ENCODE measurements around the gene FILIP1. TPM values are rescaled to one million over a fixed set of nuclear protein-coding genes. Genes with fewer than 3 reads are reported as not detected.

Gene FILIP1
- total RNA-seq, 1 donor from 2014 or later, result 13.6 TPM

- intact Hi-C loops (cut with DNase I), result loop anchor here (5.0 kb wide), 1 partner anchor 128 kb away; no protein-coding TSS in a partner anchor
- TF ChIP-seq CTCF (IDR thresholded peaks at IDR 0.05), result no peak
- H3K9me3 ChIP-seq, result no peaks in the 10 kb centered on the region
- H3K27ac ChIP-seq, result peak overlapping the region in 1 of 2 donors; percentile 78
- DNase-seq (ENCODE audit: low spot score in 2 of 2), result no peak
- peaks cover 0 to 10% of the 10 kb centered on the region in 2 donors for H3K4me1 ChIP-seq
- H3K36me3 ChIP-seq, result no peaks in the 10 kb centered on the region
- no peaks in the 10 kb centered on the region for H3K27me3 ChIP-seq
- H3K4me3 ChIP-seq, result peak overlapping the region in 1 of 2 donors; percentile 62
These were observed 1.4 kb upstream of the FILIP1 start for GRCh38 chr6:75495011-75495410.

- H3K9me3 ChIP-seq, result no peaks in the 10 kb centered on the region
- TF ChIP-seq CTCF (IDR thresholded peaks at IDR 0.05), result no peak
- peaks cover 0 to 10% of the 10 kb centered on the region in 2 donors for H3K4me1 ChIP-seq
- no peak for DNase-seq (ENCODE audit: low spot score in 2 of 2)
- no peaks in the 10 kb centered on the region for H3K27me3 ChIP-seq
- peak overlapping the region in 1 of 2 donors; percentile 62 for H3K4me3 ChIP-seq
- H3K27ac ChIP-seq, result peak overlapping the region; percentile 78 to 86
- no peaks in the 10 kb centered on the region for H3K36me3 ChIP-seq
- intact Hi-C loops (cut with DNase I), result loop anchor here (1.0 kb wide), 1 partner anchor 92 kb away; no protein-coding TSS in a partner anchor
These were observed 690 bp upstream of the FILIP1 start for GRCh38 chr6:75494290-75494689.

- intact Hi-C loops (cut with DNase I), result no loop called here
- no peak for DNase-seq (ENCODE audit: low spot score in 2 of 2)
- H3K27ac ChIP-seq, result peak overlapping the region; percentile 78 to 86
- H3K36me3 ChIP-seq, result no peaks in the 10 kb centered on the region
- H3K4me1 ChIP-seq, result peaks cover 0 to 14% of the 10 kb centered on the region in 2 donors
- H3K4me3 ChIP-seq, result peak overlapping the region; percentile 49 to 62
- TF ChIP-seq CTCF (IDR thresholded peaks at IDR 0.05), result no peak
- no peaks in the 10 kb centered on the region for H3K9me3 ChIP-seq
- no peaks in the 10 kb centered on the region for H3K27me3 ChIP-seq
These were observed 1.0 kb downstream of the FILIP1 start for GRCh38 chr6:75492386-75493153.

GRCh38 chr6:75491291-75491690 lies 2.3 kb downstream of the FILIP1 start:
- peaks cover 0 to 22% of the 10 kb centered on the region in 2 donors for H3K4me1 ChIP-seq
- no peak for DNase-seq (ENCODE audit: low spot score in 2 of 2)
- H3K4me3 ChIP-seq, result peak overlapping the region; percentile 42 to 62
- no peaks in the 10 kb centered on the region for H3K9me3 ChIP-seq
- H3K36me3 ChIP-seq, result no peaks in the 10 kb centered on the region
- no peak for TF ChIP-seq CTCF (IDR thresholded peaks at IDR 0.05)
- H3K27me3 ChIP-seq, result no peaks in the 10 kb centered on the region
- peak overlapping the region; percentile 78 to 86 for H3K27ac ChIP-seq
- intact Hi-C loops (cut with DNase I), result no loop called here

GRCh38 chr6:75490706-75491105 lies 2.9 kb downstream of the FILIP1 start:
- intact Hi-C loops (cut with DNase I), result no loop called here

More at GRCh38 chr6:75490706-75491105, 2.9 kb downstream of the FILIP1 start:
- Histone ChIP-seq H3K9me3 (no peaks in the 10 kb centered on the region), H3K27me3 (no peaks in the 10 kb centered on the region), H3K4me1 (peaks cover 0 to 26% of the 10 kb centered on the region in 2 donors), H3K27ac (peak overlapping the region; percentile 78 to 86), H3K36me3 (no peaks in the 10 kb centered on the region), H3K4me3 (peak overlapping the region; percentile 42 to 62)
- TF ChIP-seq CTCF (IDR thresholded peaks at IDR 0.05), result no peak
- no peak for DNase-seq (ENCODE audit: low spot score in 2 of 2)

All from ascending aorta (tissue), 2 donors.